Measurements from ENCODE around the gene DDO. TPM values are rescaled to one million over a fixed set of nuclear protein-coding genes. Genes with fewer than 3 reads are reported as not detected.

DDO gene
- total and polyA plus RNA-seq, 2 of the 4 experiments (the other 2 are of a cell fraction), result 0.15 to 0.18 TPM

DNA sequence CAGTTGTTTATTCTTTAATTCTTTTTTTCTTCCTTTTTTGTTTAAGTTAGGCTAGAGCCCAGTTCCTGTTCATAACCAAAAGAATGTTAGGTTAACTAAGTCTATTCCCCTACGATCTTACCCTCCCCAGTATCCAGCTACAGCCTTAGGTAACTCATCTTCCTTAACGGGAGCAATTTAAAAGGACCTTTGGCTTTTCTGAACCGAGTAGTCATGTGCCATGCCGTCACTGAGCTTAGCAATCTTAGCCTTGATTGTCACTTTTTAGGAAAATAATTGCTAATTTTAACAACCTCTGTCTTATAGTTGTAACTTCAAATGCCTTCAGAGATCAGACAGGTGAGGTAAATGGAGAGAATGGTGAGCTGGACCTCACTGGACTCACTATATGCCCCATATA lies 63.4 kb downstream of the DDO start:
- H3K23ac ChIP-seq (ENCODE audit: low read depth, low read length), result no peak overlapping the region
- no peak overlapping the region for H4K8ac ChIP-seq (ENCODE audit: low read depth in 2 of 2, low read length in 2 of 2)
- no peaks in the 10 kb centered on the region for H3K9me3 ChIP-seq (ENCODE audit: control insufficient read depth, insufficient read depth, low read length)
- ChIA-PET CTCF (interaction anchor here (0.7 to 1.5 kb wide), 2 partner anchors 10 kb away, joined by 4 to 6 read pairs; no protein-coding TSS in a partner anchor), POLR2A (ENCODE audit: unreplicated experiment) (no interaction called here)
- H2BK15ac ChIP-seq (ENCODE audit: low read depth, low read length), result no peak overlapping the region
- H2BK5ac ChIP-seq (ENCODE audit: low read depth, low read length, poor library complexity, severe bottlenecking), result no peak overlapping the region
- H2BK20ac ChIP-seq (ENCODE audit: low read depth, low read length), result no peak overlapping the region
- dilution Hi-C loops (cut with HindIII; ENCODE audit: low sequenced_read_pairs, unreplicated experiment) (no loop called here), intact Hi-C loops (cut with micrococcal nuclease) (no loop called here), in situ Hi-C loops (cut with MboI; ENCODE audit: low sequenced_read_pairs) (no loop called here)
- H3K79me1 ChIP-seq (ENCODE audit: low read depth in 1 of 2, low read length in 2 of 2), result no peaks in the 10 kb centered on the region
- no peak overlapping the region for H3K14ac ChIP-seq (replicated peaks; ENCODE audit: low read depth, low read length)
- BruUV-seq (replicated peaks), result no TSS peak
- no peak overlapping the region for H3K4me3 ChIP-seq (ENCODE audit: insufficient read depth, low read depth, low read length)
- H3K9me1 ChIP-seq (ENCODE audit: insufficient read depth, low read length), result no peaks in the 10 kb centered on the region
- H2AK9ac ChIP-seq (replicated peaks; ENCODE audit: low read depth, low read length, poor library complexity), result no peak overlapping the region
- H3K27me3 ChIP-seq (ENCODE audit: control insufficient read depth, insufficient read depth, low read length), result peaks cover 15% of the 10 kb centered on the region
- H2AK5ac ChIP-seq (ENCODE audit: low read depth, low read length), result no peak overlapping the region
- no peak overlapping the region for H4K5ac ChIP-seq (ENCODE audit: low read depth, low read length)
- no peak overlapping the region for H3K27ac ChIP-seq (ENCODE audit: insufficient read depth, low read length)
- H3K4ac ChIP-seq (ENCODE audit: low read depth, low read length), result no peak overlapping the region
- H2AFZ ChIP-seq (replicated peaks; ENCODE audit: low read length, poor library complexity), result no peak overlapping the region
- no peak overlapping the region for H3K9ac ChIP-seq (ENCODE audit: low read depth, low read length)
- ATAC-seq (ENCODE audit: low read depth), result no peak
- DNase-seq, result no peak
- no peak overlapping the region for H2BK120ac ChIP-seq (ENCODE audit: low read depth, low read length)
- no peaks in the 10 kb centered on the region for H3K4me1 ChIP-seq (ENCODE audit: control insufficient read depth, insufficient read depth, low read length)
- TF ChIP-seq MAFK (IDR thresholded peaks at IDR 0.05; ENCODE audit: low read depth, low read length) (no peak), CHD1 (IDR thresholded peaks at IDR 0.05; ENCODE audit: low read depth, low read length) (no peak), RCOR1 (IDR thresholded peaks at IDR 0.05; ENCODE audit: insufficient replicate concordance, low read length) (no peak), NFE2L2 (IDR thresholded peaks at IDR 0.05; ENCODE audit: low read depth, low read length) (no peak), CEBPB (IDR thresholded peaks at IDR 0.05; ENCODE audit: low read depth, low read length) (no peak), FOS (IDR thresholded peaks at IDR 0.05; ENCODE audit: low read depth, low read length) (no peak), BHLHE40 (IDR thresholded peaks at IDR 0.05; ENCODE audit: low read depth, low read length) (no peak), RFX5 (IDR thresholded peaks at IDR 0.05; ENCODE audit: low read depth, low read length) (no peak), MXI1 (IDR thresholded peaks at IDR 0.05; ENCODE audit: borderline replicate concordance, low read depth, low read length) (no peak), RAD21 (IDR thresholded peaks at IDR 0.05; ENCODE audit: low read length) (no peak), MAZ (IDR thresholded peaks at IDR 0.05; ENCODE audit: borderline replicate concordance, low read depth, low read length) (no peak), SMC3 (IDR thresholded peaks at IDR 0.05; ENCODE audit: low read depth, low read length) (no peak)
- TF ChIP-seq, protein P1, sequence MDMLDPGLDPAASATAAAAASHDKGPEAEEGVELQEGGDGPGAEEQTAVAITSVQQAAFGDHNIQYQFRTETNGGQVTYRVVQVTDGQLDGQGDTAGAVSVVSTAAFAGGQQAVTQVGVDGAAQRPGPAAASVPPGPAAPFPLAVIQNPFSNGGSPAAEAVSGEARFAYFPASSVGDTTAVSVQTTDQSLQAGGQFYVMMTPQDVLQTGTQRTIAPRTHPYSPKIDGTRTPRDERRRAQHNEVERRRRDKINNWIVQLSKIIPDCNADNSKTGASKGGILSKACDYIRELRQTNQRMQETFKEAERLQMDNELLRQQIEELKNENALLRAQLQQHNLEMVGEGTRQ (IDR thresholded peaks at IDR 0.05; ENCODE audit: low read depth, low read length), result no peak
- TF ChIP-seq, protein P2, sequence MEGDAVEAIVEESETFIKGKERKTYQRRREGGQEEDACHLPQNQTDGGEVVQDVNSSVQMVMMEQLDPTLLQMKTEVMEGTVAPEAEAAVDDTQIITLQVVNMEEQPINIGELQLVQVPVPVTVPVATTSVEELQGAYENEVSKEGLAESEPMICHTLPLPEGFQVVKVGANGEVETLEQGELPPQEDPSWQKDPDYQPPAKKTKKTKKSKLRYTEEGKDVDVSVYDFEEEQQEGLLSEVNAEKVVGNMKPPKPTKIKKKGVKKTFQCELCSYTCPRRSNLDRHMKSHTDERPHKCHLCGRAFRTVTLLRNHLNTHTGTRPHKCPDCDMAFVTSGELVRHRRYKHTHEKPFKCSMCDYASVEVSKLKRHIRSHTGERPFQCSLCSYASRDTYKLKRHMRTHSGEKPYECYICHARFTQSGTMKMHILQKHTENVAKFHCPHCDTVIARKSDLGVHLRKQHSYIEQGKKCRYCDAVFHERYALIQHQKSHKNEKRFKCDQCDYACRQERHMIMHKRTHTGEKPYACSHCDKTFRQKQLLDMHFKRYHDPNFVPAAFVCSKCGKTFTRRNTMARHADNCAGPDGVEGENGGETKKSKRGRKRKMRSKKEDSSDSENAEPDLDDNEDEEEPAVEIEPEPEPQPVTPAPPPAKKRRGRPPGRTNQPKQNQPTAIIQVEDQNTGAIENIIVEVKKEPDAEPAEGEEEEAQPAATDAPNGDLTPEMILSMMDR (conservative IDR thresholded peaks at IDR 0.05; ENCODE audit: low read depth, low read length), result no peak
- TF ChIP-seq, protein P3, sequence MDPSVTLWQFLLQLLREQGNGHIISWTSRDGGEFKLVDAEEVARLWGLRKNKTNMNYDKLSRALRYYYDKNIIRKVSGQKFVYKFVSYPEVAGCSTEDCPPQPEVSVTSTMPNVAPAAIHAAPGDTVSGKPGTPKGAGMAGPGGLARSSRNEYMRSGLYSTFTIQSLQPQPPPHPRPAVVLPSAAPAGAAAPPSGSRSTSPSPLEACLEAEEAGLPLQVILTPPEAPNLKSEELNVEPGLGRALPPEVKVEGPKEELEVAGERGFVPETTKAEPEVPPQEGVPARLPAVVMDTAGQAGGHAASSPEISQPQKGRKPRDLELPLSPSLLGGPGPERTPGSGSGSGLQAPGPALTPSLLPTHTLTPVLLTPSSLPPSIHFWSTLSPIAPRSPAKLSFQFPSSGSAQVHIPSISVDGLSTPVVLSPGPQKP (IDR thresholded peaks at IDR 0.05; ENCODE audit: borderline replicate concordance, low read depth, low read length), result no peak
- H3K4me2 ChIP-seq (ENCODE audit: low read depth, low read length), result no peak overlapping the region
- no peak overlapping the region for H3K18ac ChIP-seq (ENCODE audit: low read depth, low read length)
- no peaks in the 10 kb centered on the region for H4K20me1 ChIP-seq (ENCODE audit: insufficient read depth, low read length)
- no peaks in the 10 kb centered on the region for H3K36me3 ChIP-seq (ENCODE audit: control insufficient read depth, insufficient read depth, low read length)
- H4K91ac ChIP-seq (ENCODE audit: insufficient read depth, low read depth, low read length), result no peak overlapping the region
- 73% methylated on average over 2 of the region's 4 CpGs; no CpG with 5 or more reads in 1 of the 2 experiments for WGBS, 2 experiments (ENCODE audit: extremely low coverage in 2 of 2, insufficient read length in 1 of 2)
- H3K56ac ChIP-seq (ENCODE audit: extremely low read depth, insufficient read depth, low read length), result no peak overlapping the region
